IMR-90 (cell line): Measurements from ENCODE around the gene VASN. TPM values are rescaled to one million over a fixed set of nuclear protein-coding genes. Genes with fewer than 3 reads are reported as not detected.

Experiments used
- ATAC-seq: fragments of 200-7000 bp; cut with Tn5 transposase; 2 replicates; pipeline ENCODE4 v1.9.1; 2020; ENCODE audit warnings: low read depth, mild to moderate bottlenecking, moderate library complexity
- BruUV-seq: library from RNA; stranded (reverse); fragments of 400-500 nt; replicated peaks from 2 replicates; lab custom pipeline; 2021; lab: Mats Ljungman, UMichigan
- CTCF ChIA-PET: fragments of 300-600 bp; formaldehyde crosslinking; extraction: SDS; loops from one replicate; lab custom pipeline; 2021; ENCODE audit warnings: antibody characterized with exemption; lab: Yijun Ruan, JAX
- POLR2A ChIA-PET: fragments of 300-600 bp; sonication (Branson Sonifier 250); formaldehyde crosslinking; loops from one replicate; lab custom pipeline; 2022; ENCODE audit warnings: antibody characterized with exemption; ENCODE audit not compliant: unreplicated experiment; lab: Charles Lee
- DNase-seq: peaks from one replicate; pipeline ENCODE4 v3.0.0; 2013
- H2AFZ ChIP-seq: replicated peaks from 2 replicates; pipeline ENCODE3; 2013; ENCODE audit warnings: low read length, mild to moderate bottlenecking; ENCODE audit not compliant: poor library complexity
- H2AK5ac ChIP-seq: 2 replicates; pipeline ENCODE4 v1.6.1; 2013; ENCODE audit warnings: low read depth, low read length, inconsistent platforms
- H2AK9ac ChIP-seq: replicated peaks from 2 replicates; pipeline ENCODE3; 2013; ENCODE audit warnings: mild to moderate bottlenecking, low read depth, low read length, moderate library complexity; ENCODE audit not compliant: poor library complexity
- H2BK120ac ChIP-seq: 2 replicates; pipeline ENCODE4 v1.6.1; 2013; ENCODE audit warnings: low read depth, low read length, inconsistent platforms
- H2BK15ac ChIP-seq: 3 replicates; pipeline ENCODE4 v1.6.1; 2013; ENCODE audit warnings: low read depth, low read length, inconsistent platforms
- H2BK20ac ChIP-seq: 2 replicates; pipeline ENCODE4 v1.6.1; 2013; ENCODE audit warnings: low read depth, mild to moderate bottlenecking, inconsistent platforms, low read length, moderate library complexity
- H2BK5ac ChIP-seq: 2 replicates; pipeline ENCODE4 v1.6.1; 2013; ENCODE audit warnings: mild to moderate bottlenecking, low read depth, low read length, inconsistent platforms; ENCODE audit not compliant: poor library complexity, severe bottlenecking
- H3K14ac ChIP-seq: replicated peaks from 2 replicates; pipeline ENCODE4 v1.6.1; 2013; ENCODE audit warnings: low read depth, low read length, inconsistent platforms
- H3K18ac ChIP-seq: 2 replicates; pipeline ENCODE4 v1.6.1; 2013; ENCODE audit warnings: low read depth, low read length, control low read depth
- H3K23ac ChIP-seq: 2 replicates; pipeline ENCODE4 v1.6.1; 2013; ENCODE audit warnings: low read depth, low read length, inconsistent platforms
- H3K27ac ChIP-seq: 2 replicates; pipeline ENCODE4 v1.5.1; 2013; ENCODE audit warnings: mild to moderate bottlenecking, control low read depth, low read length; ENCODE audit not compliant: insufficient read depth
- H3K27me3 ChIP-seq: 2 replicates; pipeline ENCODE4 v1.6.1; 2013; ENCODE audit warnings: low read length; ENCODE audit not compliant: control insufficient read depth, insufficient read depth
- H3K36me3 ChIP-seq: 2 replicates; pipeline ENCODE4 v1.6.1; 2013; ENCODE audit warnings: low read length, mixed read lengths; ENCODE audit not compliant: control insufficient read depth, insufficient read depth
- H3K4ac ChIP-seq: 2 replicates; pipeline ENCODE4 v1.6.1; 2013; ENCODE audit warnings: low read depth, low read length, inconsistent platforms
- H3K4me1 ChIP-seq: 2 replicates; pipeline ENCODE4 v1.6.1; 2013; ENCODE audit warnings: low read length, mixed read lengths; ENCODE audit not compliant: control insufficient read depth, insufficient read depth
- H3K4me2 ChIP-seq: 2 replicates; pipeline ENCODE4 v1.6.1; 2013; ENCODE audit warnings: low read depth, mild to moderate bottlenecking, control low read depth, low read length, moderate library complexity
- H3K4me3 ChIP-seq: 2 replicates; pipeline ENCODE4 v1.5.1; 2013; ENCODE audit warnings: low read depth, mild to moderate bottlenecking, control low read depth, low read length, moderate library complexity; ENCODE audit not compliant: insufficient read depth
- H3K56ac ChIP-seq: 2 replicates; pipeline ENCODE4 v1.6.1; 2013; ENCODE audit warnings: low read length, inconsistent platforms; ENCODE audit not compliant: insufficient read depth; ENCODE audit errors: extremely low read depth
- H3K79me1 ChIP-seq, 2 experiments: 2 replicates each; pipeline ENCODE4 v1.6.1; 2013; ENCODE audit warnings: low read length in 2 of 2, inconsistent platforms in 1 of 2, low read depth in 1 of 2
- H3K9ac ChIP-seq: 2 replicates; pipeline ENCODE4 v1.6.1; 2013; ENCODE audit warnings: low read depth, low read length, control low read depth
- H3K9me1 ChIP-seq: 2 replicates; pipeline ENCODE4 v1.6.1; 2013; ENCODE audit warnings: low read length, inconsistent platforms; ENCODE audit not compliant: insufficient read depth
- H3K9me3 ChIP-seq: 2 replicates; pipeline ENCODE4 v1.6.1; 2013; ENCODE audit warnings: low read length; ENCODE audit not compliant: control insufficient read depth, insufficient read depth
- H4K20me1 ChIP-seq: 2 replicates; pipeline ENCODE4 v1.6.1; 2013; ENCODE audit warnings: low read length, inconsistent platforms; ENCODE audit not compliant: insufficient read depth
- H4K5ac ChIP-seq: 2 replicates; pipeline ENCODE4 v1.6.1; 2013; ENCODE audit warnings: mild to moderate bottlenecking, low read depth, low read length, control low read depth
- H4K8ac ChIP-seq, 2 experiments: 2 replicates each; pipeline ENCODE4 v1.6.1; 2013; ENCODE audit warnings: low read depth in 2 of 2, low read length in 2 of 2, control low read depth in 1 of 2, inconsistent platforms in 1 of 2
- H4K91ac ChIP-seq: 2 replicates; pipeline ENCODE4 v1.6.1; 2013; ENCODE audit warnings: low read depth, low read length, inconsistent platforms; ENCODE audit not compliant: insufficient read depth
- BHLHE40 ChIP-seq: fragments of 150-350 bp; IDR thresholded peaks from 2 replicates; pipeline ENCODE4 v1.6.1; 2016; ENCODE audit warnings: mild to moderate bottlenecking, low read depth, low read length
- CHD1 ChIP-seq: IDR thresholded peaks from 2 replicates; pipeline ENCODE4 v1.6.1; 2012; ENCODE audit warnings: low read depth, low read length, improper control_type of control experiment
- CTCF ChIP-seq: conservative IDR thresholded peaks from 2 replicates; pipeline ENCODE4 v1.5.1; 2012; ENCODE audit warnings: mild to moderate bottlenecking, low read depth, low read length, improper control_type of control experiment
- FOS ChIP-seq: fragments of 150-350 bp; IDR thresholded peaks from 2 replicates; pipeline ENCODE4 v1.6.1; 2016; ENCODE audit warnings: low read depth, low read length
- MXI1 ChIP-seq: IDR thresholded peaks from 2 replicates; pipeline ENCODE4 v1.6.1; 2012; ENCODE audit warnings: low read depth, mild to moderate bottlenecking, low read length, moderate library complexity, borderline replicate concordance
- NFE2L2 ChIP-seq: fragments of 150-350 bp; IDR thresholded peaks from 2 replicates; pipeline ENCODE4 v1.6.1; 2016; ENCODE audit warnings: low read depth, mild to moderate bottlenecking, low read length
- POLR2A ChIP-seq: IDR thresholded peaks from 2 replicates; pipeline ENCODE4 v1.6.1; 2012; ENCODE audit warnings: mild to moderate bottlenecking, low read depth, low read length
- RFX5 ChIP-seq: IDR thresholded peaks from 2 replicates; pipeline ENCODE4 v1.8.0; 2012; ENCODE audit warnings: low read depth, mild to moderate bottlenecking, low read length, moderate library complexity
- WGBS, 2 experiments: methylation state at CpG; one replicate each; pipeline versions ENCODE4 v1.1.5 to v1.1.7; 2013; ENCODE audit warnings: missing lambda C conversion rate in 2 of 2; ENCODE audit not compliant: insufficient read length in 1 of 2; ENCODE audit errors: extremely low coverage in 2 of 2; 5-methylcytosine and 5-hydroxymethylcytosine counted together
- dilution Hi-C: fragments of 300-500 bp; cut with HindIII; formaldehyde crosslinking; loops from one replicate; pipeline ENCODE4 v1.14.3; 2018; ENCODE audit warnings: low sequenced_read_pairs; ENCODE audit not compliant: unreplicated experiment
- in situ Hi-C: fragments of 300-500 bp; cut with MboI; formaldehyde crosslinking; loops from 3 replicates; pipeline ENCODE4 v1.14.3; 2019; ENCODE audit warnings: low sequenced_read_pairs, inconsistent platforms, mixed read lengths
- intact Hi-C: fragments of 100-400 bp; cut with micrococcal nuclease; formaldehyde crosslinking; loops from 2 replicates; pipeline ENCODE4 v1.10.0; 2022
- polyA plus RNA-seq, 3 experiments: library from polyadenylated mRNA; depleted of rRNA; stranded (reverse); fragments of >200 nt; gene quantifications; 2 replicates each; pipeline ENCODE4 v1.2.3, GENCODE V29; 2012; ENCODE audit warnings: low replicate concordance in 1 of 3
- total RNA-seq: library from RNA; depleted of rRNA; stranded (reverse); fragments of >200 nt; gene quantifications from 2 replicates; pipeline ENCODE4 v1.2.3, GENCODE V29; 2012
- TF ChIP-seq, protein P1 (sequence below): fragments of 150-350 bp; IDR thresholded peaks from 2 replicates; pipeline ENCODE4 v1.6.1; 2016; ENCODE audit warnings: low read depth, mild to moderate bottlenecking, low read length, moderate library complexity, borderline replicate concordance

The VASN gene
- total and polyA plus RNA-seq, 2 of the 4 experiments (the other 2 are of a cell fraction): 9.3 to 87.2 TPM

GRCh38 chr16:4426021-4426684, 54.5 kb downstream of the VASN start (continued):
- TF ChIP-seq FOS: no peak

- H2AFZ ChIP-seq: no peak overlapping the region
- in situ Hi-C loops: no loop called here
- intact Hi-C loops: no loop called here
These were observed 55.2 kb downstream of the VASN start for GRCh38 chr16:4426722-4427372.

More at GRCh38 chr16:4426722-4427372, 55.2 kb downstream of the VASN start:
- peaks cover 16% of the 10 kb centered on the region; the same call in 1 of the 2 replicates for H4K20me1 ChIP-seq
- H3K56ac ChIP-seq: peak overlapping the region; percentile 36; the same call in 1 of the 2 replicates
- dilution Hi-C loops: no loop called here
- peak overlapping the region; percentile 23; the same call in 1 of the 2 replicates for H3K4ac ChIP-seq
- H3K23ac ChIP-seq: peak overlapping the region; percentile 89; the same call in 1 of the 2 replicates
- H3K4me2 ChIP-seq: peak overlapping the region; percentile 96
- H3K36me3 ChIP-seq: peaks cover 4% of the 10 kb centered on the region
- H2BK120ac ChIP-seq: no peak overlapping the region
- H3K4me1 ChIP-seq: peaks cover 5% of the 10 kb centered on the region; the same call in 1 of the 2 replicates
- no peak overlapping the region for H3K18ac ChIP-seq
- peaks cover 18 to 50% of the 10 kb centered on the region in 2 experiments; a peak in 3 of 4 replicates for H3K79me1 ChIP-seq
- H3K9ac ChIP-seq: peak overlapping the region; percentile 88; the same call in 1 of the 2 replicates
- ChIA-PET POLR2A (no interaction called here), CTCF (interaction anchor here (0.7 kb wide), 1 partner anchor 1060 kb away, joined by 7 read pairs; no protein-coding TSS in a partner anchor)
- H2AK5ac ChIP-seq: no peak overlapping the region
- DNase-seq (no peak), ATAC-seq (no peak)
- no peak overlapping the region for H2BK15ac ChIP-seq
- no peak overlapping the region for H4K5ac ChIP-seq
- peak overlapping the region in 1 of 2 experiments; percentile 89; a peak in 2 of 4 replicates for H4K8ac ChIP-seq
- H2BK5ac ChIP-seq: peak overlapping the region; percentile 29
- no peak overlapping the region for H4K91ac ChIP-seq
- BruUV-seq: TSS peak; percentile 37
- H3K9me1 ChIP-seq: peaks cover 16% of the 10 kb centered on the region
- no peaks in the 10 kb centered on the region for H3K9me3 ChIP-seq
- peak overlapping the region; percentile 61; the same call in 1 of the 2 replicates for H3K4me3 ChIP-seq
- no peak overlapping the region for H2AK9ac ChIP-seq
- H2BK20ac ChIP-seq: 0 out of 2 replicates have a peak overlapping the region, but pooled peaks have one; percentile 8
- H3K14ac ChIP-seq: peak overlapping the region; percentile 84; the same call in 1 of the 2 replicates
- no peaks in the 10 kb centered on the region for H3K27me3 ChIP-seq
- H3K27ac ChIP-seq: no peak overlapping the region
- 92% methylated on average over 7 of the region's 12 CpGs; no CpG with 5 or more reads in 1 of the 2 experiments for WGBS, 2 experiments
- TF ChIP-seq MXI1 (no peak), BHLHE40 (no peak), CHD1 (no peak), POLR2A (no peak), RFX5 (no peak), NFE2L2 (peak; percentile 72), CTCF (no peak)
- TF ChIP-seq, protein P1, sequence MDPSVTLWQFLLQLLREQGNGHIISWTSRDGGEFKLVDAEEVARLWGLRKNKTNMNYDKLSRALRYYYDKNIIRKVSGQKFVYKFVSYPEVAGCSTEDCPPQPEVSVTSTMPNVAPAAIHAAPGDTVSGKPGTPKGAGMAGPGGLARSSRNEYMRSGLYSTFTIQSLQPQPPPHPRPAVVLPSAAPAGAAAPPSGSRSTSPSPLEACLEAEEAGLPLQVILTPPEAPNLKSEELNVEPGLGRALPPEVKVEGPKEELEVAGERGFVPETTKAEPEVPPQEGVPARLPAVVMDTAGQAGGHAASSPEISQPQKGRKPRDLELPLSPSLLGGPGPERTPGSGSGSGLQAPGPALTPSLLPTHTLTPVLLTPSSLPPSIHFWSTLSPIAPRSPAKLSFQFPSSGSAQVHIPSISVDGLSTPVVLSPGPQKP: no peak
